SK-N-SH (cell line): Measurements from ENCODE around the gene SKA2. TPM values are rescaled to one million over a fixed set of nuclear protein-coding genes. Genes with fewer than 3 reads are reported as not detected.

Source experiments
- CTCF ChIA-PET: fragments of 300-600, 350-600 bp; formaldehyde crosslinking; extraction: SDS; loops from one replicate; lab custom pipeline; 2021; lab: Yijun Ruan, JAX
- POLR2A ChIA-PET: fragments of 350-600 bp; sonication (Branson Sonifier 250); formaldehyde crosslinking; extraction: SDS; loops from one replicate; lab custom pipeline; 2020; ENCODE audit warnings: antibody characterized with exemption, inconsistent platforms; lab: Yijun Ruan, JAX
- DNase-seq: peaks from one replicate; pipeline ENCODE4 v3.0.0; 2012
- H2AFZ ChIP-seq: fragments of 200-600 bp; sonication (generic); 2 replicates; pipeline ENCODE4 v1.8.1; 2016; ENCODE audit warnings: antibody characterized with exemption, mild to moderate bottlenecking, low read depth
- H3F3A ChIP-seq: fragments of 200-600 bp; sonication (generic); replicated peaks from 2 replicates; pipeline ENCODE3; 2016; ENCODE audit warnings: antibody characterized with exemption, mild to moderate bottlenecking; ENCODE audit not compliant: insufficient read depth
- H3K27ac ChIP-seq, 2 experiments: fragments of 200-500 bp in 1 of 2; fragments of 200-600 bp in 1 of 2; sonication (Bioruptor generic) in 1 of 2; sonication (generic), shearing (Covaris generic) in 1 of 2; 2 replicates each; pipeline versions ENCODE4 v1.5.1 to v1.6.1; 2014 to 2016; ENCODE audit warnings: low read depth in 2 of 2, inconsistent platforms in 1 of 2, low read length in 1 of 2, mild to moderate bottlenecking in 1 of 2, mixed read lengths in 1 of 2
- H3K27me3 ChIP-seq: fragments of 200-600 bp; sonication (generic), shearing (Covaris generic); 2 replicates; pipeline ENCODE4 v1.6.1; 2016; ENCODE audit warnings: mixed run types; ENCODE audit not compliant: insufficient read depth
- H3K36me3 ChIP-seq, 2 experiments: fragments of 200-500 bp in 1 of 2; fragments of 200-600 bp in 1 of 2; sonication (Bioruptor generic) in 1 of 2; sonication (generic) in 1 of 2; replicated peaks in 1 of 2; 2 replicates each; pipeline versions ENCODE3 to v1.5.1; 2014 to 2016; ENCODE audit warnings: low read length in 1 of 2, mild to moderate bottlenecking in 1 of 2; ENCODE audit not compliant: insufficient read depth in 2 of 2, control insufficient read depth in 1 of 2
- H3K4me1 ChIP-seq, 2 experiments: fragments of 200-500 bp in 1 of 2; fragments of 200-600 bp in 1 of 2; sonication (Bioruptor generic) in 1 of 2; sonication (generic), shearing (Covaris generic) in 1 of 2; 2 replicates each; pipeline versions ENCODE4 v1.5.1 to v1.6.1; 2014 to 2016; ENCODE audit warnings: low read depth in 1 of 2, low read length in 1 of 2, mixed run types in 1 of 2; ENCODE audit not compliant: insufficient read depth in 2 of 2, control insufficient read depth in 1 of 2
- H3K4me2 ChIP-seq: fragments of 200-600 bp; sonication (generic), shearing (Covaris generic); 2 replicates; pipeline ENCODE4 v1.6.1; 2017; ENCODE audit warnings: mixed run types
- H3K4me3 ChIP-seq, 2 experiments: fragments of 200-500 bp in 1 of 2; fragments of 200-600 bp in 1 of 2; sonication (Bioruptor generic) in 1 of 2; sonication (generic), shearing (Covaris generic) in 1 of 2; 2 replicates each; pipeline versions ENCODE4 v1.5.1 to v1.8.1; 2014 to 2016; ENCODE audit warnings: low read depth in 2 of 2, inconsistent platforms in 1 of 2, low read length in 1 of 2, mild to moderate bottlenecking in 1 of 2, mixed read lengths in 1 of 2, moderate library complexity in 1 of 2
- H3K79me2 ChIP-seq: fragments of 200-600 bp; sonication (generic); 2 replicates; pipeline ENCODE4 v1.8.1; 2017; ENCODE audit warnings: mild to moderate bottlenecking; ENCODE audit not compliant: insufficient read depth
- H3K9ac ChIP-seq: fragments of 200-600 bp; sonication (generic); 2 replicates; pipeline ENCODE4 v1.6.1; 2017; ENCODE audit warnings: mixed run types
- H3K9me2 ChIP-seq: fragments of 200-600 bp; sonication (generic); 2 replicates; pipeline ENCODE4 v1.6.1; 2017; ENCODE audit warnings: mixed run types
- H3K9me3 ChIP-seq: fragments of 200-600 bp; sonication (generic); 2 replicates; pipeline ENCODE4 v1.6.1; 2017; ENCODE audit warnings: mixed run types, mild to moderate bottlenecking, moderate library complexity
- H4K20me1 ChIP-seq: fragments of 200-600 bp; sonication (generic); 2 replicates; pipeline ENCODE4 v1.6.1; 2017; ENCODE audit warnings: mild to moderate bottlenecking, mixed run types; ENCODE audit not compliant: insufficient read depth
- ELF1 ChIP-seq: IDR thresholded peaks from 2 replicates; pipeline ENCODE4 v1.4.0; 2012
- FOXJ3 ChIP-seq: sonication (generic); formaldehyde crosslinking; IDR thresholded peaks from 2 replicates; pipeline ENCODE4 v1.5.1; 2020; ENCODE audit warnings: mild to moderate bottlenecking, missing genetic modification reagents
- FOXM1 ChIP-seq: IDR thresholded peaks from 2 replicates; pipeline ENCODE4 v1.4.0; 2012; ENCODE audit warnings: low read depth, mild to moderate bottlenecking
- GABPA ChIP-seq: IDR thresholded peaks from 2 replicates; pipeline ENCODE4 v1.4.0; 2012; ENCODE audit warnings: low read depth, mild to moderate bottlenecking
- GATA2 ChIP-seq: sonication (generic); formaldehyde crosslinking; IDR thresholded peaks from 2 replicates; pipeline ENCODE4 v1.5.0; 2020; ENCODE audit warnings: mild to moderate bottlenecking, missing genetic modification reagents
- JUND ChIP-seq: IDR thresholded peaks from 2 replicates; pipeline ENCODE4 v1.4.0; 2012
- MXI1 ChIP-seq: IDR thresholded peaks from 2 replicates; pipeline ENCODE4 v1.6.1; 2012; ENCODE audit warnings: mild to moderate bottlenecking, low read depth, low read length, improper control_type of control experiment
- NFIC ChIP-seq: IDR thresholded peaks from 2 replicates; pipeline ENCODE4 v1.4.0; 2012; ENCODE audit warnings: borderline replicate concordance
- NRF1 ChIP-seq: IDR thresholded peaks from 2 replicates; pipeline ENCODE4 v1.6.1; 2012; ENCODE audit warnings: low read depth, mild to moderate bottlenecking, low read length
- RCOR1 ChIP-seq: fragments of 150-350 bp; IDR thresholded peaks from 2 replicates; pipeline ENCODE4 v1.6.1; 2017; ENCODE audit warnings: antibody characterized with exemption, low read length
- RFX5 ChIP-seq: IDR thresholded peaks from 2 replicates; pipeline ENCODE4 v1.6.1; 2012; ENCODE audit warnings: mild to moderate bottlenecking, improper control_type of control experiment, low read length
- RXRA ChIP-seq: IDR thresholded peaks from 2 replicates; pipeline ENCODE4 v1.4.0; 2012; ENCODE audit warnings: low read depth, mild to moderate bottlenecking, borderline replicate concordance
- SMC3 ChIP-seq: IDR thresholded peaks from 2 replicates; pipeline ENCODE4 v1.6.1; 2012; ENCODE audit warnings: low read depth, low read length, improper control_type of control experiment
- TAF1 ChIP-seq: IDR thresholded peaks from 2 replicates; pipeline ENCODE4 v1.6.1; 2012; ENCODE audit warnings: low read depth, mild to moderate bottlenecking, low read length, moderate library complexity, borderline replicate concordance
- TEAD4 ChIP-seq: IDR thresholded peaks from 2 replicates; pipeline ENCODE4 v1.4.0; 2012; ENCODE audit warnings: mild to moderate bottlenecking, borderline replicate concordance; ENCODE audit not compliant: insufficient read depth
- YY1 ChIP-seq: IDR thresholded peaks from 2 replicates; pipeline ENCODE4 v1.4.0; 2012; ENCODE audit warnings: low read depth, mild to moderate bottlenecking
- WGBS: methylation state at CpG from one replicate; pipeline ENCODE4 v1.1.6; 2017; ENCODE audit warnings: low lambda C conversion rate; 5-methylcytosine and 5-hydroxymethylcytosine counted together
- polyA plus RNA-seq, 3 experiments: library from polyadenylated mRNA; depleted of rRNA; stranded (reverse); fragments of >200 nt; gene quantifications; 2 replicates each; pipeline ENCODE4 v1.2.3, GENCODE V29; 2012
- TF ChIP-seq, protein P1 (sequence below): fragments of 150-350 bp; IDR thresholded peaks from 2 replicates; pipeline ENCODE4 v1.6.1; 2017; ENCODE audit warnings: antibody characterized with exemption, low read length, low read depth, borderline replicate concordance
- TF ChIP-seq, protein P2 (sequence below): IDR thresholded peaks from 2 replicates; pipeline ENCODE4 v1.4.0; 2012; ENCODE audit warnings: low read depth, borderline replicate concordance

The SKA2 gene
- polyA plus RNA-seq, 1 of the 3 experiments (the other 2 are of a cell fraction), result 12.8 TPM

DNA sequence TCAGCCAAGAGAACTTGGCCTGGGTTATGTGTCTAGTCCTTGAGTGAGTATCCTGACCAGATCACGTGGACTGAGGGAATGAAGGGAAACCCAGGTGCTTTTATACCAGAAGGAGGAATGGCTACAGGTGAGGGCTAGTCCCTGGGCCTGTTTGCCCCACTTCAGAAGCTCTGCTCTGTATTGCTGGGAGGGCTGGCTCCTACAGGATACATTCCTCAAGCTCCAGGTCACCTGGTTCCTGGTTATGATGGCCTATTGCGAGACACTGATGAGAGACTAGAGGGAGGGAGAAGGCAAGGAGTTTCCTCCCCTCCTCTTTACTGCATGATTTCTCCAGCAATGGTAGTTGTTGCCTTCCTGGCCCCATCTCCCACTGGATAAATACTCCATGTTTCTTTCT lies 35.8 kb upstream of the SKA2 start:
- H3K79me2 ChIP-seq, result no peaks in the 10 kb centered on the region
- DNase-seq, result no peak
- H3K36me3 ChIP-seq, result peaks cover 12 to 24% of the 10 kb centered on the region in 2 experiments
- no peaks in the 10 kb centered on the region for H4K20me1 ChIP-seq
- 95% methylated on average over 2 of the region's 2 CpGs for WGBS
- POLR2A ChIA-PET, result interaction anchor here (0.6 kb wide), 1 partner anchor 12 kb away, joined by 3 read pairs; no protein-coding TSS in a partner anchor
- H3K9ac ChIP-seq, result no peak overlapping the region
- H3K9me2 ChIP-seq, result no peaks in the 10 kb centered on the region
- H3K4me1 ChIP-seq, result no peaks in the 10 kb centered on the region
- no peak overlapping the region for H3K27ac ChIP-seq
- no peaks in the 10 kb centered on the region for H3K27me3 ChIP-seq
- H3F3A ChIP-seq, result no peaks in the 10 kb centered on the region
- H3K4me3 ChIP-seq, result no peak overlapping the region
- H3K9me3 ChIP-seq, result no peaks in the 10 kb centered on the region
- no peak overlapping the region for H3K4me2 ChIP-seq
- CTCF ChIA-PET, result interaction anchor here (0.7 to 2.3 kb wide), 3 partner anchors 24 to 672 kb away, joined by 3 to 7 read pairs (median 5); no protein-coding TSS in a partner anchor
- H2AFZ ChIP-seq, result no peak overlapping the region
- TF ChIP-seq GATA2 (CRISPR knock-in tag), result no peak
- no peak for TF ChIP-seq SMC3
- TF ChIP-seq GABPA, result no peak
- TF ChIP-seq NRF1, result no peak
- TF ChIP-seq YY1, result no peak
- no peak for TF ChIP-seq RFX5
- TF ChIP-seq RCOR1, result no peak
- TF ChIP-seq TEAD4, result no peak
- TF ChIP-seq FOXM1, result no peak
- TF ChIP-seq JUND, result no peak

DNA sequence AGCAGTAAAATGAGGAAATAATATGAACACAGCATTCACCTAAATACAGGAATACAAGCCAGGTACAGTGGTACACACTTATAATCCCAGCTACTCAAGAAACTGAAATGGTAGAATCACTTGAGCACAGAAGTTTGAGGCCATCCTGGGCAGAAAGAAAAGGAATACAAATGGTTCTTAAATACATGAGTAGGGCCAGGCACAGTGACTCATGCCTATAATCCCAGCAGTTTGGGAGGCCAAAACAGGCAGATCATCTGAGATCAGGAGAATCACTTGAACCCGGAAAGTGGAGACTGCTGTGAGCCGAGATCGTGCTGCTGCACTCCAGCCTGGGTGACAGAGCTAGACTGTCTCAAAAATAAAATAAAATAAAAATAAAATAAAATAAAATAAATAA lies 31.9 kb upstream of the SKA2 start:
- no peaks in the 10 kb centered on the region for H3K9me3 ChIP-seq
- no peaks in the 10 kb centered on the region for H3K4me1 ChIP-seq
- TF ChIP-seq RXRA, result no peak
- no peak for TF ChIP-seq MXI1
- no peak for TF ChIP-seq FOXJ3 (CRISPR knock-in tag)
- TF ChIP-seq, protein P1, sequence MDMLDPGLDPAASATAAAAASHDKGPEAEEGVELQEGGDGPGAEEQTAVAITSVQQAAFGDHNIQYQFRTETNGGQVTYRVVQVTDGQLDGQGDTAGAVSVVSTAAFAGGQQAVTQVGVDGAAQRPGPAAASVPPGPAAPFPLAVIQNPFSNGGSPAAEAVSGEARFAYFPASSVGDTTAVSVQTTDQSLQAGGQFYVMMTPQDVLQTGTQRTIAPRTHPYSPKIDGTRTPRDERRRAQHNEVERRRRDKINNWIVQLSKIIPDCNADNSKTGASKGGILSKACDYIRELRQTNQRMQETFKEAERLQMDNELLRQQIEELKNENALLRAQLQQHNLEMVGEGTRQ, result no peak
- no peak for TF ChIP-seq NFIC
- TF ChIP-seq YY1, result no peak
- TF ChIP-seq RCOR1, result no peak
- no peak for TF ChIP-seq ELF1
- TF ChIP-seq, protein P2, sequence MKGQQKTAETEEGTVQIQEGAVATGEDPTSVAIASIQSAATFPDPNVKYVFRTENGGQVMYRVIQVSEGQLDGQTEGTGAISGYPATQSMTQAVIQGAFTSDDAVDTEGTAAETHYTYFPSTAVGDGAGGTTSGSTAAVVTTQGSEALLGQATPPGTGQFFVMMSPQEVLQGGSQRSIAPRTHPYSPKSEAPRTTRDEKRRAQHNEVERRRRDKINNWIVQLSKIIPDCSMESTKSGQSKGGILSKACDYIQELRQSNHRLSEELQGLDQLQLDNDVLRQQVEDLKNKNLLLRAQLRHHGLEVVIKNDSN, result no peak
- no peak for TF ChIP-seq TAF1
- H3K4me2 ChIP-seq, result no peak overlapping the region
- H3K9me2 ChIP-seq, result no peaks in the 10 kb centered on the region
- ChIA-PET POLR2A (no interaction called here), CTCF (interaction anchor here (0.6 to 1.7 kb wide), 3 partner anchors 9 to 23 kb away, joined by 3 to 6 read pairs (median 3); no protein-coding TSS in a partner anchor)
- no peak overlapping the region for H3K4me3 ChIP-seq
- no peak for DNase-seq
- no peak overlapping the region for H3K27ac ChIP-seq
- WGBS, result 98% methylated on average over 3 of the region's 3 CpGs
- no peaks in the 10 kb centered on the region for H4K20me1 ChIP-seq
- peaks cover 22% of the 10 kb centered on the region; the same call in 1 of the 2 replicates for H3K79me2 ChIP-seq
- no peaks in the 10 kb centered on the region for H3F3A ChIP-seq
- peaks cover 0 to 19% of the 10 kb centered on the region in 2 experiments for H3K36me3 ChIP-seq
- no peak overlapping the region for H3K9ac ChIP-seq
- H3K27me3 ChIP-seq, result no peaks in the 10 kb centered on the region
- H2AFZ ChIP-seq, result no peak overlapping the region
